Sigmoid colon (tissue), 7 donors: ENCODE results near the gene MRPL33. TPM values are rescaled to one million over a fixed set of nuclear protein-coding genes. Genes with fewer than 3 reads are reported as not detected.

Source experiments
- DNase-seq: peaks from one replicate; pipeline ENCODE4 v3.0.0-alpha.2; 2019
- H3K27ac ChIP-seq, 4 donors: fragments of 200-600 bp; sonication (generic); one replicate each; pipeline ENCODE4 v1.5.1; 2016 to 2019; ENCODE audit warnings: mild to moderate bottlenecking in 1 of 4
- H3K27me3 ChIP-seq, 3 donors: fragments of 200-600 bp; sonication (generic); one replicate each; pipeline ENCODE4 v1.5.1; 2019; ENCODE audit warnings: mild to moderate bottlenecking in 1 of 3
- H3K36me3 ChIP-seq, 4 donors: fragments of 200-600 bp; sonication (generic); one replicate each; pipeline ENCODE4 v1.5.1; 2016 to 2019
- H3K4me1 ChIP-seq, 4 donors: fragments of 200-600 bp; sonication (generic); one replicate each; pipeline ENCODE4 v1.5.1; 2017 to 2019
- H3K4me3 ChIP-seq, 4 donors: fragments of 200-600 bp; sonication (generic); one replicate each; pipeline ENCODE4 v1.5.1; 2017 to 2019; ENCODE audit warnings: mild to moderate bottlenecking in 2 of 4, moderate library complexity in 1 of 4
- H3K9me3 ChIP-seq, 4 donors: fragments of 200-600 bp in 3 of 4; sonication (generic) in 3 of 4; one replicate each; pipeline versions ENCODE4 v1.5.1 to v1.6.1; 2013 to 2019
- EP300 ChIP-seq, 4 donors: sonication (generic); formaldehyde crosslinking; IDR thresholded peaks; one replicate each; pipeline ENCODE4 v1.6.1; 2017; ENCODE audit warnings: antibody characterized with exemption in 4 of 4
- POLR2A ChIP-seq, 2 donors: fragments of 450-650 bp; IDR thresholded peaks; one replicate each; pipeline ENCODE4 v1.6.1; 2016; ENCODE audit warnings: antibody characterized with exemption in 2 of 2, mild to moderate bottlenecking in 2 of 2, moderate library complexity in 2 of 2
- POLR2AphosphoS5 ChIP-seq, 4 donors: sonication (generic); formaldehyde crosslinking; IDR thresholded peaks; one replicate each; pipeline ENCODE4 v1.6.1; 2017; ENCODE audit warnings: antibody characterized with exemption in 4 of 4
- WGBS, 2 donors: extraction: QIAGEN DNeasy Blood & Tissue Kit; methylation state at CpG; one replicate each; pipeline ENCODE4 v1.1.7; 2013; 5-methylcytosine and 5-hydroxymethylcytosine counted together
- intact Hi-C: fragments of 100-400 bp; cut with DNase I; formaldehyde crosslinking; loops from one replicate; pipeline ENCODE4 v1.15.1; 2023
- polyA plus RNA-seq, 3 donors: library from polyadenylated mRNA; stranded (reverse); fragments of 200-250 nt; gene quantifications; one replicate each; pipeline ENCODE4 v1.2.3, GENCODE V29; 2013
- total RNA-seq, 4 donors: library from RNA; depleted of rRNA; stranded (reverse); fragments of >200 nt; gene quantifications; one replicate each; pipeline ENCODE4 v1.1.0, GENCODE V29; 2016
- TF ChIP-seq, protein P1 (sequence below), 4 experiments: fragments of 450-650 bp in 3 of 4; fragments of 200-600 bp in 1 of 4; IDR thresholded peaks; one replicate each; pipeline ENCODE4 v1.5.1; 2016 to 2019; ENCODE audit warnings: antibody characterized with exemption in 4 of 4, mild to moderate bottlenecking in 3 of 4, moderate library complexity in 2 of 4
- donor health status: healthy with polysubstance abuse.
- donor health status: Bipolar disorder and iron deficiency.
- donor health status: healthy.

The MRPL33 gene
- total and polyA plus RNA-seq, 7 donors: 110 to 324 (median 193) TPM

DNA sequence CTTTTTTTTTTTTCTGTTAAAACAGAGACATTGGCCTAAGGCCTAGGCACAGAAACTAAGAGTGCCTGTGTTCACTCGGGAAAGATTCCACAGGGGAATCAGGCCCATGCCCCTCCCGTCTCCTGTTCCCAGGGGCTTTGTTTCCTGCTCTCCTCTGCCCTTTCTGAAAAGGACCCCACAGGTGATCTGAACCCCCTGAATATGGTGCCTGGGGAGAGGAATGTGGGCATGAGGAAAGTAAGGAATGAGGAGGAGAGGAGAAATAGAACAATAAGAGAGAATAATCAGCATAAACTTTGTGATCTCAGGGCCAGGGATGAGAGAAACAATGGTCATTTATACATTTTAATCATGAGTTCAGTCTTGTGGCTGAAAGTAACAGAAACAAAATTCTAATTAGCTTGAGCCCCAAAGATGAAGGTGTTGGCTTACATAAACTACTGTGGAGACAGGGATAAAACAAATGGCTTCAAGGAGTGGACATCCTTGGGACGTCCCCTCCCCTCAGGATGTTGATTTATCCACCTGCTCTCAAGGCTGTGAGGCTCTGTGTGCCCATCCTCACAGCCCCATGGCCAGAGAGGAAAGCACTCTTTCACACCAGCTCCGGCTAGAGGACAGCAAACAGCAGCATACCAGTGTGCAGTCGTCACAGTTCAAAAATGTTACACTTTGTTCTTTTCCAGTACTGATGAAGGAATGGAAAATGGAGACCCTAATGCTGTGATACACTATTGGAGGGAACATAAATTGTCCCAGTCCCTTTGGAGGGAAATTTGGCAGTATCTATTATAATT lies 46.4 kb upstream of the MRPL33 start:
- Histone ChIP-seq H3K4me3 (no peak overlapping the region), H3K27me3 (no peaks in the 10 kb centered on the region), H3K9me3 (no peaks in the 10 kb centered on the region), H3K36me3 (no peaks in the 10 kb centered on the region), H3K4me1 (peaks cover 0 to 26% (median 20%) of the 10 kb centered on the region in 4 donors), H3K27ac (peak overlapping the region; percentile 54 to 83 (median 74))
- no peak for DNase-seq
- TF ChIP-seq, protein P1, sequence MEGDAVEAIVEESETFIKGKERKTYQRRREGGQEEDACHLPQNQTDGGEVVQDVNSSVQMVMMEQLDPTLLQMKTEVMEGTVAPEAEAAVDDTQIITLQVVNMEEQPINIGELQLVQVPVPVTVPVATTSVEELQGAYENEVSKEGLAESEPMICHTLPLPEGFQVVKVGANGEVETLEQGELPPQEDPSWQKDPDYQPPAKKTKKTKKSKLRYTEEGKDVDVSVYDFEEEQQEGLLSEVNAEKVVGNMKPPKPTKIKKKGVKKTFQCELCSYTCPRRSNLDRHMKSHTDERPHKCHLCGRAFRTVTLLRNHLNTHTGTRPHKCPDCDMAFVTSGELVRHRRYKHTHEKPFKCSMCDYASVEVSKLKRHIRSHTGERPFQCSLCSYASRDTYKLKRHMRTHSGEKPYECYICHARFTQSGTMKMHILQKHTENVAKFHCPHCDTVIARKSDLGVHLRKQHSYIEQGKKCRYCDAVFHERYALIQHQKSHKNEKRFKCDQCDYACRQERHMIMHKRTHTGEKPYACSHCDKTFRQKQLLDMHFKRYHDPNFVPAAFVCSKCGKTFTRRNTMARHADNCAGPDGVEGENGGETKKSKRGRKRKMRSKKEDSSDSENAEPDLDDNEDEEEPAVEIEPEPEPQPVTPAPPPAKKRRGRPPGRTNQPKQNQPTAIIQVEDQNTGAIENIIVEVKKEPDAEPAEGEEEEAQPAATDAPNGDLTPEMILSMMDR (IDR thresholded peaks at IDR 0.05): no peak
- TF ChIP-seq EP300 (IDR thresholded peaks at IDR 0.05): peak in 2 of 4 donors; percentile 54 to 75
- TF ChIP-seq POLR2AphosphoS5 (IDR thresholded peaks at IDR 0.05): peak; percentile 17 to 70 (median 48)
- TF ChIP-seq POLR2A (IDR thresholded peaks at IDR 0.05): no peak
- 79 to 80% methylated on average over 5 of the region's 5 CpGs for WGBS, 2 donors
- intact Hi-C loops: loop anchor here (5.0 kb wide), 2 partner anchors 52 to 672 kb away; no protein-coding TSS in a partner anchor

DNA sequence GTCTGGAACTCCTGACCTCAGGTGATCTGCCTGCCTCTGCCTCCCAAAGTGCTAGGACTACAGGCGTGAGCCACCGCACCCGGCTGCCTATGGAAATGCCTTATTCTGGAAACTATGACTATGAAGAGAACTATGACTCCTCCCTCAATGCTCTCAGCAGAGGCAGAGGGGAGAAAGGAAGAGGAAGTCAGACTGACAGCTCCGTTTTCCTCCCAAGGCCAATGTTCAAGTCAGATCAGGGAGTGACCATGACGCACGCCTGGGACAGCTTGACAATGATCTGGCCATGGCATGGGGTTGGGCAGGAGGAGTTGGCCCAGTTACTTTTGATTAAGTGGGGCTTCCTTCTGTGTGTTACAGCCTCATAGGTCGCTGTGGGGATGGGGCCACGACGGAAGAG lies 44.3 kb upstream of the MRPL33 start:
- no peaks in the 10 kb centered on the region for H3K36me3 ChIP-seq
- TF ChIP-seq, protein P1 (IDR thresholded peaks at IDR 0.05): no peak
- no peak for TF ChIP-seq POLR2A (IDR thresholded peaks at IDR 0.05)
- peaks cover 0 to 26% (median 20%) of the 10 kb centered on the region in 4 donors for H3K4me1 ChIP-seq
- H3K4me3 ChIP-seq: no peak overlapping the region
- H3K27ac ChIP-seq: no peak overlapping the region
- 70 to 76% methylated on average over 9 of the region's 9 CpGs for WGBS, 2 donors
- H3K9me3 ChIP-seq: no peaks in the 10 kb centered on the region
- DNase-seq: no peak
- intact Hi-C loops: no loop called here
- no peaks in the 10 kb centered on the region for H3K27me3 ChIP-seq

DNA sequence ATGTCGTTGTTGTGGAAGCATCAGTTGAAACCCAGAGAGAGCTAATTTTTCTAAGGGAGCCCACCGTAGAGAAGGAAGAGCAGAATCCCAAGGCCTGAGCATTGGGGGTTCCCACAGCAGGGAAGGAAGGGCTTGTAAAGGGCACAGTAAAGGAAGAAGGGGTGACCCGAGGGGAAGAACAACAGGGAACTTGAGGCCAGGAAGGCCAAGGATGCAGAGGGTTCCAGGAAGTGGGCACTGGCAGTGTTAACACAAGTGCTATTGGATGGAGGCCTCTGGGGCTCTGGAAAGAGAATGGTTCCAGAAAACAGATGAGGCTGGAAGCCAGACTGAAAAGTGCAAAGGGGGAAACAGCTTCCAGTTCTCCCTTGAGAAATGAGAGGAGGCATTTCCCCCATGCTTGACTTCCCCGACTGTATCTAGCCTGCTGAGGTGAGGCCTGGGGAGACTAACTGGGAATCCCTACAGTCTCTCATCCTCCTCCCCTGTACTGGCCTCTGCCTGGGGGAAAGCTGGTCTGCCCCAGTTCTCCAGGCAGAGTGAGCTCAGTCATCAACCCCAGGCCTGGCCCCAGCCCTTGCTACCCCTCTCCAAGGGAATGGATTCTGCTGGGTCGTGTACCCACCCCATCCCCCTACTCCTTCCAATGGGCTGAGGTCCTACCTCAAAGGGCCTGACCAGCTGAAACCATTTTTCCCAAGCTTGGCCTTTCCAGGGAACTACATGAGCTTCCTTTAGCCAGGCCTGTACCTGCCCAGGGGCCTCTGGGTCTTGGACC lies 43.2 kb upstream of the MRPL33 start:
- 83 to 89% methylated on average over 5 of the region's 5 CpGs for WGBS, 2 donors
- no peak for TF ChIP-seq EP300 (IDR thresholded peaks at IDR 0.05)
- TF ChIP-seq, protein P1 (IDR thresholded peaks at IDR 0.05): no peak
- TF ChIP-seq POLR2AphosphoS5 (IDR thresholded peaks at IDR 0.05): no peak
- TF ChIP-seq POLR2A (IDR thresholded peaks at IDR 0.05): no peak
- Histone ChIP-seq H3K27ac (peak overlapping the region in 1 of 4 donors; percentile 12), H3K4me3 (no peak overlapping the region), H3K27me3 (no peaks in the 10 kb centered on the region), H3K9me3 (no peaks in the 10 kb centered on the region), H3K4me1 (peaks cover 0 to 23% (median 19%) of the 10 kb centered on the region in 4 donors), H3K36me3 (no peaks in the 10 kb centered on the region)
- DNase-seq: no peak
- intact Hi-C loops: no loop called here

DNA sequence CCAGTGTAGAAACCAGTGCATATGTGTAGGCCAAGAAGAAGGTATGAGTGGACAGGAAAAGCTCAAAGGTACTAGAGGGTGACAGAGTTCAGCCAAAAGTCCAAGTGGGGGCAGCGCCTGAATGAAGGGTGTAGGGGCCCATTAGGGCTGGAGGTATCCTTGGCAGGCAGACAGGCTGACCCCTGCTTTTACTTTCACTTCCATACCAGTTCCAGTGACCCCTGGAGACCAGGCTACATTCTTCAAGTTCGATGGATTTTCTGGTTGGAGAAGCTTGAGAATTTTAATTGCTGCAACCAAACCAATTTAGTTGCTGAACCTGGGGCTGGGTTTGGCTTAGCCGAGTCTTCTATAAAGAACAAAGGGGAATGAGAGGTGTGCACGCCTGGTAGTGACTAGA lies 42.3 kb upstream of the MRPL33 start:
- no peak for TF ChIP-seq EP300 (IDR thresholded peaks at IDR 0.05)
- no peak for TF ChIP-seq POLR2A (IDR thresholded peaks at IDR 0.05)
- 45 to 60% methylated on average over 4 of the region's 4 CpGs for WGBS, 2 donors
- H3K27ac ChIP-seq: peak overlapping the region in 1 of 4 donors; percentile 27
- H3K36me3 ChIP-seq: no peaks in the 10 kb centered on the region
- no peak for DNase-seq
- intact Hi-C loops: no loop called here
- no peak overlapping the region for H3K4me3 ChIP-seq
- H3K4me1 ChIP-seq: peaks cover 0 to 14% (median 11%) of the 10 kb centered on the region in 4 donors
- no peaks in the 10 kb centered on the region for H3K9me3 ChIP-seq
- no peaks in the 10 kb centered on the region for H3K27me3 ChIP-seq

DNA sequence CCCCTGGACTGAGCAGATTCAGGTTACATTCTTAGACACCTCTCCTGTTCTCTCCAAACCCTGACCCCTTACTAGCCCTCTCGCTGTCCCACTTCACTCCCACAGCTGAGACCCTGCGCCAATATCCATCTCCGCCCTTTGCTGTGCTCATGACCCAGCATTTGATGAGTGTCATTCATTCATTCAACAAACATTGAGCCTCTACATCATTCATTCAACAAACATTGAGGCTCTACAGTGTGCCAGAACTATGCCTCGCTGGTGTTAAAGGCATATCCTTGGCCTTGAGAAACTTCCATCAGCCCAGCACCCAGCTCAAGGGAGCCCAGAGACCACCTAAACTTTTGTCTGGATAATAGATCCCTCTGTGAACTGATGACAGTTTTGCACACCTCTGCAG lies 41.9 kb upstream of the MRPL33 start:
- intact Hi-C loops: no loop called here
- Histone ChIP-seq H3K27me3 (no peaks in the 10 kb centered on the region), H3K36me3 (no peaks in the 10 kb centered on the region), H3K27ac (peak overlapping the region in 1 of 4 donors; percentile 27), H3K4me1 (peaks cover 0 to 12% (median 9%) of the 10 kb centered on the region in 4 donors), H3K9me3 (no peaks in the 10 kb centered on the region), H3K4me3 (no peak overlapping the region)
- TF ChIP-seq POLR2A (IDR thresholded peaks at IDR 0.05) (no peak), POLR2AphosphoS5 (IDR thresholded peaks at IDR 0.05) (no peak), EP300 (IDR thresholded peaks at IDR 0.05) (no peak)
- no peak for DNase-seq
- 95 to 97% methylated on average over 4 of the region's 4 CpGs for WGBS, 2 donors
